SK-N-MC (cell line): ENCODE measurements around the gene ITGB2.

Source experiments
- DNase-seq: peaks from one replicate; pipeline ENCODE4 v3.0.0-alpha.2; 2011; ENCODE audit warnings: low read depth, low spot score
- H3K27ac ChIP-seq: fragments of 200-600 bp; sonication (generic); 2 replicates; pipeline ENCODE4 v1.5.1; 2016; ENCODE audit warnings: mixed run types
- H3K36me3 ChIP-seq: fragments of 200-600 bp; sonication (generic); 2 replicates; pipeline ENCODE4 v1.6.1; 2017; ENCODE audit warnings: antibody characterized with exemption, low read length, mixed read lengths; ENCODE audit not compliant: insufficient read depth
- H3K4me3 ChIP-seq: fragments of 200-600 bp; sonication (generic); 2 replicates; pipeline ENCODE4 v1.5.1; 2016
- H3K9ac ChIP-seq: fragments of 200-600 bp; sonication (generic); 2 replicates; pipeline ENCODE4 v1.8.0; 2017; ENCODE audit warnings: mixed run types, mixed read lengths; ENCODE audit not compliant: insufficient read length
- H3K9me3 ChIP-seq: fragments of 200-600 bp; sonication (generic); 2 replicates; pipeline ENCODE4 v1.6.1; 2017; ENCODE audit warnings: low read depth, mild to moderate bottlenecking, antibody characterized with exemption, low read length, moderate library complexity, mixed read lengths
- EZH2 ChIP-seq: fragments of 200-600 bp; sonication (generic); IDR thresholded peaks from one replicate; pipeline ENCODE4 v1.6.1; 2017; ENCODE audit warnings: antibody characterized with exemption
- FOXP2 ChIP-seq: optimal IDR thresholded peaks from 2 replicates; pipeline ENCODE3; 2011; ENCODE audit warnings: mild to moderate bottlenecking, moderate library complexity; ENCODE audit not compliant: insufficient read depth; ENCODE audit errors: extremely low read length, control extremely low read depth
- POLR2AphosphoS5 ChIP-seq: IDR thresholded peaks from 2 replicates; pipeline ENCODE4 v1.6.1; 2012; ENCODE audit warnings: mild to moderate bottlenecking, low read depth, low read length, borderline replicate concordance

ITGB2 gene

GRCh38 chr21:44890961-44891541 is 29.6 kb downstream of the ITGB2 start:
- no peak for DNase-seq

GRCh38 chr21:44890338-44890931 is 30.3 kb downstream of the ITGB2 start:
- no peak for TF ChIP-seq POLR2AphosphoS5
- no peak for TF ChIP-seq FOXP2
- no peak for TF ChIP-seq EZH2
- no peak overlapping the region for H3K9ac ChIP-seq
- no peaks in the 10 kb centered on the region for H3K36me3 ChIP-seq
- H3K4me3 ChIP-seq = no peak overlapping the region
- H3K27ac ChIP-seq = no peak overlapping the region
- DNase-seq = no peak
- no peaks in the 10 kb centered on the region for H3K9me3 ChIP-seq

More at GRCh38 chr21:44890961-44891541, 29.6 kb downstream of the ITGB2 start:
- Histone ChIP-seq H3K36me3 (no peaks in the 10 kb centered on the region), H3K9me3 (no peaks in the 10 kb centered on the region), H3K4me3 (no peak overlapping the region), H3K27ac (no peak overlapping the region), H3K9ac (no peak overlapping the region)
- TF ChIP-seq POLR2AphosphoS5 = no peak
- no peak for TF ChIP-seq FOXP2
- no peak for TF ChIP-seq EZH2

- Histone ChIP-seq H3K9me3 (no peaks in the 10 kb centered on the region), H3K9ac (no peak overlapping the region), H3K4me3 (no peak overlapping the region), H3K36me3 (no peaks in the 10 kb centered on the region), H3K27ac (no peak overlapping the region)
- no peak for TF ChIP-seq FOXP2
- TF ChIP-seq POLR2AphosphoS5 = no peak
- no peak for TF ChIP-seq EZH2
- no peak for DNase-seq
Observed at GRCh38 chr21:44889625-44890337, 30.9 kb downstream of the ITGB2 start.

- H3K9ac ChIP-seq = no peak overlapping the region
- H3K9me3 ChIP-seq = no peaks in the 10 kb centered on the region
- no peak for DNase-seq
- H3K27ac ChIP-seq = no peak overlapping the region
- no peak overlapping the region for H3K4me3 ChIP-seq
- no peaks in the 10 kb centered on the region for H3K36me3 ChIP-seq
- no peak for TF ChIP-seq FOXP2
- TF ChIP-seq POLR2AphosphoS5 = no peak
- no peak for TF ChIP-seq EZH2
Observed at GRCh38 chr21:44888581-44889550, 31.8 kb downstream of the ITGB2 start.

GRCh38 chr21:44887807-44888580 is 32.7 kb downstream of the ITGB2 start:
- H3K27ac ChIP-seq = no peak overlapping the region
- H3K36me3 ChIP-seq = no peaks in the 10 kb centered on the region

GRCh38 chr21:44887126-44887806 is 33.4 kb downstream of the ITGB2 start:
- Histone ChIP-seq H3K36me3 (no peaks in the 10 kb centered on the region), H3K4me3 (no peak overlapping the region), H3K9me3 (no peaks in the 10 kb centered on the region), H3K27ac (no peak overlapping the region), H3K9ac (no peak overlapping the region)
- DNase-seq = no peak
- TF ChIP-seq POLR2AphosphoS5 (no peak), FOXP2 (no peak), EZH2 (no peak)

More at GRCh38 chr21:44887807-44888580, 32.7 kb downstream of the ITGB2 start:
- Histone ChIP-seq H3K9ac (no peak overlapping the region), H3K4me3 (no peak overlapping the region), H3K9me3 (no peaks in the 10 kb centered on the region)
- TF ChIP-seq POLR2AphosphoS5 (no peak), EZH2 (no peak), FOXP2 (no peak)
- no peak for DNase-seq
